ENCODE results near the gene CST6.
A peak's percentile ranks its signal among the peaks of the same experiment; 100 is the strongest.

CST6 gene

DNA sequence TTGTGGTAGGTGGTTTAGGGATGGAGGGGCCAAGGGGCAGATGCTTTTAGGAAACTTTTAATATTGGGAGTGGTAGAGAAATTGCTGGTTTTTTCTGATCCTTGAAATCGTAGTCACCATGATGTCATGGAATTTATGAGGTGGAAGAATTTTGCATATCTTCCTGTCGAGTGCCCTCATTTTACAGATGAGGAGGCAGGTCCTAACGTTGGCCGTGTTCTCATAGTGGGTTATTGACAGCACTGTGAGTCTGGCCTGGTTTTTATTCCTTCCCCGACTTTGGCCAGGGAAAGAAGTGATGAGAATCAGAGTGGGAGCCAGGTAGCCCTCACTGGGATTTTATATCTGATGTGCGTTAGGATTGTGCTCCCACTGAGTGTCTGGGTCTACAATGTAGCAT, 49.5 kb downstream of the CST6 start:
- Histone ChIP-seq H4K8ac (ENCODE audit: low read length) (no peak overlapping the region), H3K4me1 (ENCODE audit: control insufficient read depth, insufficient read depth, low read depth, low read length) (no peaks in the 10 kb centered on the region), H2BK12ac (ENCODE audit: low read length in 2 of 2) (no peak overlapping the region), H3K18ac (ENCODE audit: low read depth in 1 of 2, low read length in 2 of 2) (no peak overlapping the region), H3K79me1 (replicated peaks; ENCODE audit: low read length, poor library complexity, severe bottlenecking) (peaks cover 32% of the 10 kb centered on the region), H3K27ac (ENCODE audit: low read length, poor library complexity, severe bottlenecking) (no peak overlapping the region), H3K14ac (ENCODE audit: low read length in 2 of 2) (no peak overlapping the region), H3K9ac (ENCODE audit: low read length) (peak overlapping the region; percentile 10), H3K9me3 (ENCODE audit: control insufficient read depth, low read length) (no peaks in the 10 kb centered on the region), H4K91ac (ENCODE audit: low read length) (no peak overlapping the region), H2BK15ac (ENCODE audit: low read depth, poor library complexity, severe bottlenecking) (no peak overlapping the region), H2AK5ac (ENCODE audit: low read length, severe bottlenecking) (no peak overlapping the region), H3K36me3 (ENCODE audit: control insufficient read depth in 1 of 2, insufficient read depth in 2 of 2, low read depth in 1 of 2, low read length in 2 of 2) (peaks cover 65 to 98% of the 10 kb centered on the region in 2 experiments), H2BK120ac (ENCODE audit: low read depth, low read length) (no peak overlapping the region), H2BK5ac (ENCODE audit: low read depth, low read length, poor library complexity, severe bottlenecking) (no peak overlapping the region), H3K23ac (ENCODE audit: low read length in 2 of 2) (no peak overlapping the region), H3K4me2 (ENCODE audit: low read length, poor library complexity, severe bottlenecking) (no peak overlapping the region), H2AFZ (ENCODE audit: low read depth, low read length) (no peak overlapping the region), H3K27me3 (ENCODE audit: control insufficient read depth in 1 of 2, insufficient read depth in 1 of 2, low read length in 2 of 2) (no peaks in the 10 kb centered on the region), H3K4me3 (ENCODE audit: insufficient read depth in 1 of 2, low read depth in 1 of 2, low read length in 2 of 2) (no peak overlapping the region), H3K4ac (ENCODE audit: low read depth in 1 of 2, low read length in 2 of 2) (no peak overlapping the region)
- no peak for DNase-seq
- 92% methylated on average over 6 of the region's 6 CpGs for WGBS

DNA sequence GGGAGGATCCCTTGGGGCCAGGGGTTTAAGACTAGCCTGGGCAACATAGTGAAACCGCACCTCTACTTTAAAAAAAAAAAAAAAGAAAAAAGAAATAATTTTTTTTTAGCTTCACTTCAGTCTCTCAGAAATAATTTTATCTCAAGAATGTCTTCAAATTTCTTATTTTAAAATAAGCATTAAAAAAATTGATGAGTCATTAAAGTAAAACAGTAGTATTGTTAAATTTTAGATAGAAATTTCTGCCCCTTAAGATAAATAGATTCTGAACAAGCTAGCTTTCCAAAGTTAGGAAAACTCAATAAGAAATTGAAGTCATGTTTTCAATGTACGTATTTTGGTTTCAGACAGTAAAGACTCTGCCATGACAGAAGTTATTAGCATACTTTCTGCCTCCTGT, 50.6 kb downstream of the CST6 start:
- Histone ChIP-seq H3K27ac (ENCODE audit: low read length, poor library complexity, severe bottlenecking) (no peak overlapping the region), H3K4me1 (ENCODE audit: control insufficient read depth, insufficient read depth, low read depth, low read length) (no peaks in the 10 kb centered on the region), H3K14ac (ENCODE audit: low read length in 2 of 2) (no peak overlapping the region), H3K23ac (ENCODE audit: low read length in 2 of 2) (no peak overlapping the region), H2AK5ac (ENCODE audit: low read length, severe bottlenecking) (no peak overlapping the region), H3K9me3 (ENCODE audit: control insufficient read depth, low read length) (no peaks in the 10 kb centered on the region), H2BK12ac (ENCODE audit: low read length in 2 of 2) (no peak overlapping the region), H3K4me2 (ENCODE audit: low read length, poor library complexity, severe bottlenecking) (no peak overlapping the region), H2BK5ac (ENCODE audit: low read depth, low read length, poor library complexity, severe bottlenecking) (no peak overlapping the region), H3K27me3 (ENCODE audit: control insufficient read depth in 1 of 2, insufficient read depth in 1 of 2, low read length in 2 of 2) (no peaks in the 10 kb centered on the region), H3K4ac (ENCODE audit: low read depth in 1 of 2, low read length in 2 of 2) (no peak overlapping the region), H3K18ac (ENCODE audit: low read depth in 1 of 2, low read length in 2 of 2) (no peak overlapping the region), H3K36me3 (ENCODE audit: control insufficient read depth in 1 of 2, insufficient read depth in 2 of 2, low read depth in 1 of 2, low read length in 2 of 2) (peaks cover 64 to 98% of the 10 kb centered on the region in 2 experiments), H2AFZ (ENCODE audit: low read depth, low read length) (no peak overlapping the region), H4K8ac (ENCODE audit: low read length) (no peak overlapping the region), H3K79me1 (replicated peaks; ENCODE audit: low read length, poor library complexity, severe bottlenecking) (peaks cover 32% of the 10 kb centered on the region), H3K9ac (ENCODE audit: low read length) (no peak overlapping the region), H4K91ac (ENCODE audit: low read length) (no peak overlapping the region), H3K4me3 (ENCODE audit: insufficient read depth in 1 of 2, low read depth in 1 of 2, low read length in 2 of 2) (no peak overlapping the region), H2BK15ac (ENCODE audit: low read depth, poor library complexity, severe bottlenecking) (no peak overlapping the region), H2BK120ac (ENCODE audit: low read depth, low read length) (no peak overlapping the region)
- DNase-seq, result no peak
- no CpG with 5 or more reads among the region's 2 CpGs for WGBS

Data from mesenchymal stem cell (in vitro differentiated cells and primary cell).